ENCODE results near the gene PRDX2.

The PRDX2 gene

DNA sequence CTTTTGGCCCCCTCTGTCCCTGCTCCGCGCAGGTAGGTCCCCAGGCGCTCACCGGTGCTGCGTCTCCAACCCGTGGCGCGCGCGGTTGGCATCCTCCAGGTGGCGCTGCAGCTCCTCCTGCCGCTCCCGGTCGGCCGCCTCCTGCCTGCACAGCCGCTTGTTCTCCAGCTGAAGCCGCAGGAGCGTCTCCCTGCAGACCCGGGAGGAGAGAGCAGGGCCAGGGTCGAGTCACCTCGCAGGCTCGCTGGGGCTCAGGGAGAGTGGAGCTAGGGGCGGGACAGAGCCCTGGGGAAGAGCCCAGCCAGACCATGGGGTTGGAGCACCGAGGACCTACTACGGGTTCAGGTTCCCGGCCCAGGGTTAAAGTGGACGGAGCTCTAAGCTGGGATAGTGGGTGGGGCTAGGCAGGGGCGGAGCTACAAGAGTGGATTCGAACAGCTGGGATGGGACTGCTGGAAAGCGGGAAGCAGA is 35.5 kb downstream of the PRDX2 start:
- in situ Hi-C loops (cut with HindIII; ENCODE audit: low pct_ligation_motif_present, low sequenced_read_pairs), result no loop called here
- peaks cover 4% of the 10 kb centered on the region for H3K36me3 ChIP-seq (replicated peaks)
- H3K4me3 ChIP-seq (ENCODE audit: low read depth, low read length), result peak overlapping the region; percentile 50
- DNase-seq, result peak; percentile 72
- no peak overlapping the region for H3K27ac ChIP-seq
- TF ChIP-seq CTCF (IDR thresholded peaks at IDR 0.05; ENCODE audit: low read depth, low read length, missing control alignments), result peak; percentile 75
- H3K27me3 ChIP-seq (replicated peaks), result no peaks in the 10 kb centered on the region

GRCh38 chr19:12764698-12765097 is 36.9 kb downstream of the PRDX2 start:
- DNase-seq, result no peak
- in situ Hi-C loops (cut with HindIII; ENCODE audit: low pct_ligation_motif_present, low sequenced_read_pairs), result no loop called here
- no peak for TF ChIP-seq CTCF (IDR thresholded peaks at IDR 0.05; ENCODE audit: low read depth, low read length, missing control alignments)

DNA sequence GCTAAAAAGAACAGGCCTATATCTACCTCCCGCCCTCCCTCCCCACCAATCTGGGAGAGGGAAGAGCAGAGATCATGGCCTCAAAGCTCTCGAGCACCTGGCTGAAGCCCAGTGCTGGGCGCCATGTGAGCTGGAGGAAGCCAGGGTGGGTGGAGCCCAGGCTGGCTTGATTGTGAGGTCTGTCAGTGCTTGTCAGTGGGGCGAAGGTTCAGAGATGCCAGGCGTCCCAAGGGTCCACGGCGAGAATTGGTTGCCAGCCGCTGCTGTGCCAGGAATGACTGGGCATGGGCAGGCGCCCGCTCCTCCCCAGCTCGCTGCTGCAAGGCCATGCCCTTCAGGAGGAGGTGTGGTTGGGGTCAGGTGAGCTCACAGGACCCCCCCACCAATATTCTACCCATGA is 38.5 kb downstream of the PRDX2 start:
- no peak for TF ChIP-seq CTCF (IDR thresholded peaks at IDR 0.05; ENCODE audit: low read depth, low read length, missing control alignments)
- Histone ChIP-seq H3K36me3 (replicated peaks) (peaks cover 4% of the 10 kb centered on the region), H3K27ac (no peak overlapping the region), H3K27me3 (replicated peaks) (no peaks in the 10 kb centered on the region), H3K4me3 (ENCODE audit: low read depth, low read length) (no peak overlapping the region)
- no peak for DNase-seq
- in situ Hi-C loops (cut with HindIII; ENCODE audit: low pct_ligation_motif_present, low sequenced_read_pairs), result no loop called here

More at GRCh38 chr19:12764698-12765097, 36.9 kb downstream of the PRDX2 start:
- Histone ChIP-seq H3K4me3 (ENCODE audit: low read depth, low read length) (no peak overlapping the region), H3K36me3 (replicated peaks) (peaks cover 4% of the 10 kb centered on the region), H3K27ac (no peak overlapping the region), H3K27me3 (replicated peaks) (no peaks in the 10 kb centered on the region)

- Histone ChIP-seq H3K27me3 (replicated peaks) (no peaks in the 10 kb centered on the region), H3K4me3 (ENCODE audit: low read depth, low read length) (no peak overlapping the region), H3K27ac (no peak overlapping the region), H3K36me3 (replicated peaks) (peaks cover 4% of the 10 kb centered on the region)
- no peak for TF ChIP-seq CTCF (IDR thresholded peaks at IDR 0.05; ENCODE audit: low read depth, low read length, missing control alignments)
- in situ Hi-C loops (cut with HindIII; ENCODE audit: low pct_ligation_motif_present, low sequenced_read_pairs), result no loop called here
- DNase-seq, result no peak
These were observed 41.9 kb downstream of the PRDX2 start for GRCh38 chr19:12759686-12760085.

GRCh38 chr19:12757544-12758274 is 43.9 kb downstream of the PRDX2 start:
- Histone ChIP-seq H3K27ac (no peak overlapping the region), H3K27me3 (replicated peaks) (no peaks in the 10 kb centered on the region), H3K4me3 (ENCODE audit: low read depth, low read length) (peak overlapping the region; percentile 43), H3K36me3 (replicated peaks) (no peaks in the 10 kb centered on the region)
- TF ChIP-seq CTCF (IDR thresholded peaks at IDR 0.05; ENCODE audit: low read depth, low read length, missing control alignments), result peak; percentile 72
- in situ Hi-C loops (cut with HindIII; ENCODE audit: low pct_ligation_motif_present, low sequenced_read_pairs), result no loop called here
- DNase-seq, result peak; percentile 71
